ENCODE data around the gene CPNE7. TPM values are rescaled to one million over a fixed set of nuclear protein-coding genes. Genes with fewer than 3 reads are reported as not detected.

The CPNE7 gene
- total RNA-seq, 1 experiment from 2014 or later = 108 TPM

DNA sequence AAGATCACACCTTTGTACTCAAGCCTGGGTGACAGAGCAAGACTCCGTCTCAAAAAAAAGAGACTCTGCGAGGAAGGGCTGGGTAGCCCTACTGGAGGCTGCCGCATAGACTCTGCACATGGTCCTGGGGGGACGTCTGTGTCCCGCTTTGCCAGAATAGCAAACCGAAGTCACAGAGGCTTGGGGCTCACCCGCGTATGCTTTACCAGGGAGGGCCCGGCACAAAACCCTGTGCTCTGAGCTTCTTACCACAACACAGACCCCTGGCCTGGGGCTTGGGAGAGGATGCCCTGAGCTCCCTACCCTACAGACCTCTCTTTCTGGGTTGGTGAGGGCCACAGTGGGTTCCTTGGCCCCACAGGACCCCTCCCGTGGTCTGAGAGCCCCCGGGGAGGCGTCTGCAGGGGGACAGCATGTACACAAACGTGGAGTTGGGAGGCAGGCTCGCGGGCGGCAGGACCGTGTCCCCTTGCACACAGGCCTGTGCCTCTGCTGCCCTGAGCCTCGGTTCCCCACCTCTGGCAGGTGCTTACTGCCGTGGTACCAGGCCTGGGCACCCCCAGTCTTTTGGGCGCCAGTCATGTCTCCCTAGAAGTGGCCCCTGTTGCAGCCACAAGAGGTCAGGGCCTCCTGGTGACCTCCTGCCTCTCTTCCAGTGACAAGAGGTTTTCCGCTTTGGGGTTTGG, 13.8 kb downstream of the CPNE7 start:
- intact Hi-C loops (cut with micrococcal nuclease; ENCODE audit: unreplicated experiment) = no loop called here
- TF ChIP-seq EZH2 (IDR thresholded peaks at IDR 0.05; ENCODE audit: borderline replicate concordance, low read depth, low read length, poor library complexity, severe bottlenecking) (no peak), CTCF (conservative IDR thresholded peaks at IDR 0.05; ENCODE audit: low read depth, low read length) (no peak)
- Histone ChIP-seq H3K27me3 (replicated peaks; ENCODE audit: insufficient read depth, low read depth, low read length, poor library complexity) (no peaks in the 10 kb centered on the region), H3K27ac (ENCODE audit: low read depth, low read length, poor library complexity, severe bottlenecking) (no peak overlapping the region), H3K36me3 (ENCODE audit: insufficient read depth, low read length, poor library complexity, severe bottlenecking) (peaks cover 34% of the 10 kb centered on the region), H3K4me1 (ENCODE audit: insufficient read depth, low read length, poor library complexity, severe bottlenecking) (no peaks in the 10 kb centered on the region), H3K4me3 (ENCODE audit: low read depth, low read length, poor library complexity, severe bottlenecking) (no peak overlapping the region), H3K9me3 (ENCODE audit: low read depth, low read length, poor library complexity, severe bottlenecking) (no peaks in the 10 kb centered on the region)
- no TSS peak for BruUV-seq (replicated peaks)
- DNase-seq (ENCODE audit: low spot score) = no peak
- CTCF ChIA-PET = no interaction called here
- POLR2A ChIA-PET (ENCODE audit: low non-redundant PET) = no interaction called here

DNA sequence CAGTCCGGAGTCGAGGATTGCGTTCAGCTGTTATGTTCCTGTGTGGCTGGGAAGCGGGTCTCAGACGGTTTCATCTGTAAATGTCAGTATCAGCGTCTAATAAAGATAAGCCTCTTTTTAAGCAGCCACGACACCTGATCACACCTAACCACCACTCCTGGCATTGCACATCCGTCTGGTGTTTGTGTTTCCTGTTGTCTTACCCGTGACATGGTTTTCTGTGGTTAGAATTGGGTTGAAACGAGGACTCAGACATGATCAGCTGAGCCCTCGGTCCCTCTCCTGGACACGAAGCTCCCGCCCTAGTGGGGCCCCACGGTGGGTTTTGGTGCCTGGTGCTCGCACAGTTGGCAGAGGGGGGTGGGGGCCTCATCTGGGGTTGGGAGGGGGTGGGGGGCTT, 18.3 kb downstream of the CPNE7 start:
- peaks cover 18% of the 10 kb centered on the region for H3K36me3 ChIP-seq (ENCODE audit: insufficient read depth, low read length, poor library complexity, severe bottlenecking)
- H3K4me3 ChIP-seq (ENCODE audit: low read depth, low read length, poor library complexity, severe bottlenecking) = no peak overlapping the region
- POLR2A ChIA-PET (ENCODE audit: low non-redundant PET) = no interaction called here
- no TSS peak for BruUV-seq (replicated peaks)
- no peak for DNase-seq (ENCODE audit: low spot score)
- CTCF ChIA-PET = no interaction called here
- intact Hi-C loops (cut with micrococcal nuclease; ENCODE audit: unreplicated experiment) = no loop called here
- TF ChIP-seq EZH2 (IDR thresholded peaks at IDR 0.05; ENCODE audit: borderline replicate concordance, low read depth, low read length, poor library complexity, severe bottlenecking) = no peak
- TF ChIP-seq CTCF (conservative IDR thresholded peaks at IDR 0.05; ENCODE audit: low read depth, low read length) = no peak
- no peak overlapping the region for H3K27ac ChIP-seq (ENCODE audit: low read depth, low read length, poor library complexity, severe bottlenecking)
- H3K27me3 ChIP-seq (replicated peaks; ENCODE audit: insufficient read depth, low read depth, low read length, poor library complexity) = no peaks in the 10 kb centered on the region
- H3K9me3 ChIP-seq (ENCODE audit: low read depth, low read length, poor library complexity, severe bottlenecking) = no peaks in the 10 kb centered on the region
- H3K4me1 ChIP-seq (ENCODE audit: insufficient read depth, low read length, poor library complexity, severe bottlenecking) = no peaks in the 10 kb centered on the region

DNA sequence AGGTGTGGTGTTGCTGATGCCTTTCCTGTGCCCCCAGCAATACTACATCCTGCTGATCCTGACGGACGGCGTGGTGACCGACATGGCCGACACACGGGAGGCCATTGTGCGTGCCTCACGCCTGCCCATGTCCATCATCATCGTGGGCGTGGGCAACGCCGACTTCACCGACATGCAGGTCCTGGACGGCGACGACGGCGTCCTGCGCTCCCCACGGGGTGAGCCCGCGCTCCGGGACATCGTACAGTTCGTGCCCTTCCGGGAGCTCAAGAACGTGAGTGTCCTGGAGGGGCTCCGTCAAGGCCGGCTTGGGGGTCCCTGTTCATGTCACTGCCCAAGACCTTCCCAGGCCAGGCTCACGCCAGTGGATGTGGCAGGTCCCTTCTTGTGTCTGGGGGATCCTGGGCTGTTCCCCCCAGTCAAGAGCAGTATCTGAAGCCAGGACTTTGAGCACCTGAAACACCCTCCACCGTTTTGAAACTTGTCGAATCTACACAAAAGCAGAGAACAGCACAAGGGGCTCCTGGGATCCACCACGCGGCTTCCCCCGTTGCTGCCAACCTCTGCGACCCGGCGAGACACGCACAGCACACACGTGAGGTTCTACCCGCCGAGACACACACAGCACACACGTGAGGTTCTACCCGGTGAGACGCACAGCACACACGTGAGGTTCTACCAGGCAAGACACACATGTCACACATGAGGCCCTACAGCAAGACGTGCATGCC, 19.9 kb downstream of the CPNE7 start:
- ChIA-PET CTCF (no interaction called here), POLR2A (ENCODE audit: low non-redundant PET) (no interaction called here)

More for the DNA sequence above, 19.9 kb downstream of the CPNE7 start:
- Histone ChIP-seq H3K27me3 (replicated peaks; ENCODE audit: insufficient read depth, low read depth, low read length, poor library complexity) (no peaks in the 10 kb centered on the region), H3K4me1 (ENCODE audit: insufficient read depth, low read length, poor library complexity, severe bottlenecking) (no peaks in the 10 kb centered on the region), H3K27ac (ENCODE audit: low read depth, low read length, poor library complexity, severe bottlenecking) (no peak overlapping the region), H3K4me3 (ENCODE audit: low read depth, low read length, poor library complexity, severe bottlenecking) (no peak overlapping the region), H3K36me3 (ENCODE audit: insufficient read depth, low read length, poor library complexity, severe bottlenecking) (peaks cover 14% of the 10 kb centered on the region), H3K9me3 (ENCODE audit: low read depth, low read length, poor library complexity, severe bottlenecking) (no peaks in the 10 kb centered on the region)
- no peak for DNase-seq (ENCODE audit: low spot score)
- BruUV-seq (replicated peaks) = no TSS peak
- intact Hi-C loops (cut with micrococcal nuclease; ENCODE audit: unreplicated experiment) = no loop called here
- no peak for TF ChIP-seq EZH2 (IDR thresholded peaks at IDR 0.05; ENCODE audit: borderline replicate concordance, low read depth, low read length, poor library complexity, severe bottlenecking)
